Measurements from ENCODE around the gene PHF2.

Gene PHF2

DNA sequence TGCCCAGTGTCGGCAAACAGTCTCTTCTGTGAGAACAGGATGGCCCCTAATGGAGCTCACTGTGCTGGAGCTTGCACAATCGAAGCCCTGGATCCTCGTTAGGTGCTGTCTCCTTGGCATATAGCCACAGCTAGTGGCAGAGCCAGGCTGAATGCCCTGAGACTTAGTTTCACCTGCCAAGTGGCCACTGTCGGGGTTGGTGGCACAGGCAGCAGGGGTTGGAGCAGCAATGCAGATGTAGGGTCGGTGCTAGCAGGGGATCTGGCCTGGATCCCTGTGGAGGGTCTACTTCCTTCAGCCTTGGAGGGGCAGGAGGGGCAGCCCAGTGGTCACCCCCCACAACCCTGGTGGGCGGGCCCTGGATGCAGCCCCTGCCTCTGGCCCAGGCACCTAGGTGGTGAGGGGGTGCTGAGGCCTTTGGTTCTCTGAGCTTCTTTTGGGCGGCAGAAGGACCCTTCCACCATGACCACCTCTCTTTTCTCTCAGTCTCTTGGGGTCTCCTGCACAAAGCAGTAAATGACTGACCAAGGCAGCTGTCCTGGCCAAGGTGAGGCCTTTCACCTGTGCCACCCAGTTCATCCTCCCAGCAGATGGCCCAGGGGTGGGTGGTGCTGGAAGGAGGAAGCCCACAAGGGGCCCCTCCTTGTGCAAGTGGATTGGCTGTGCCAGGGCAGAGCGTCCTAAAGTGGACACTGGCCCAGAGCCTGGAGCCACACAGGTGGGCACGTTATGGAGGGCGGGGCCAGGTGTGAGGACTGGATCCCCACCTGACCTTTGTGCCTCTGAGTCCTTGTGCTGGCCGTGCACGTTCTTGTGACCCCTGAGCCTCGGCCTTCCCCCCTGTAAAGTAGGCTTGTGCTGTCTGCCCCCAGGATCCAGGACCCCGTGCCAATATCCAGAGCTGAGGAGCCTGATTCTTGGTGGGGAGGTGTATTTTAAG lies 44.8 kb downstream of the PHF2 start:
- DNase-seq (ENCODE audit: low read depth, low spot score): no peak
- no peak overlapping the region for H3K27ac ChIP-seq

DNA sequence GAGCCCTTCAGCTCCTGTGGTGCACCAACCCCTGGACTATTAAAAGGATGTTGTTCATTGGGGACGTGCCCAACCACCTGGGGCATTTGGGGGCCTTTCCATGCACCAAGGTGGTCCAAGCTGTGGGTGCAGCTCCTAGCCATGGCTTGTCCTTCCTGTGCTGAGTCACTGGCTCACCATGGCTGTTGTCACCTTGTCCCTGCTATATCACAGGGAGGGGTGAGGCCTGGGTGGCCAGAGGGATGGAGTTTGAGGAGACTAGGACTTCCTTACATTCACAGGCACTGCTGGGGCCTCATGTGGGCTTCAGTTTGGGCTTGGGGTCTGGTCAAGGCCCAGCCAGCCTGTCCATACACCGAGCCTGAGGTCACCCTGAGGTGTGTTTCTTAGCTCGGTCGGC lies 45.5 kb downstream of the PHF2 start:
- H3K27ac ChIP-seq: no peak overlapping the region
- no peak for DNase-seq (ENCODE audit: low read depth, low spot score)

DNA sequence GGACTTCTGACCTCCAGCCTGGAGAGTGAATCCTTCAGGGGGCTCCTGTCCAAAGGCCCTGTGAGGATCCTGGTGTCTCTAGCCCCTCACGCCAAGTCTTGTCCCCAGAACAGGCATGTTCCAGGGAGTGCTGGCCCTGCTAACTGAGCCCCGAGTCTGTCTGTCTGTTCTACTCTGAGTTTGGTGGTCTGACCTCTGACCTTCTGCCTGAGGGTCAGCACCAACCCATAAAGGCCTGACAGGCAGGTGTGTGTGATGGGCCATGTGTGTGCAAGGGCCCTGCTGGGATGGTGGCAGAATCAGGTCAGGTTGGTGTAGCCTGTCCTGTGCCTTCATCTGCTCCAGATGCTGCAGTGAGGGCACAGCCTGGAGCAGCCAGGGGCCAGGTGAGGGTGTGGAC lies 46.3 kb downstream of the PHF2 start:
- no peak for DNase-seq (ENCODE audit: low read depth, low spot score)

DNA sequence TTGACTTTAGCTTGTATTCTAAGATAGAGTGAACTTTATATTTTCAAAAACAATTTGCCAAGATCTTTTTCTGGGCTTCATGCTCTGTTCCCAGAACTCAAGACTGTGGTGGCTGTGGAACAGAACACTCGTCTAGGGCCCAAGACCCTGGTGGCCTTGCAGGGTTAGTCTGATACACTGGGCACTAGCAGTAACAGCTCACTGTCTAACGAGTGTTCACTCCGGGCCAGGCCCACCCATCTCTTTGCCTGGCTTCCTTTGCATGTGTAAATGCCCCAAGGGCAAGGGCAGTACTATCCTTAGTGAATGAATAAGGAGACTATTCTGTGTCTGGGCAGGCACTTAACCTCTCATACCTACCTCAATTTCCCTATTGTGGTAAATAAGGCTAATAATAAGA lies 47.4 kb downstream of the PHF2 start:
- no peak for DNase-seq (ENCODE audit: low read depth, low spot score)
- H3K27ac ChIP-seq: no peak overlapping the region

More for the DNA sequence above, 46.3 kb downstream of the PHF2 start:
- no peak overlapping the region for H3K27ac ChIP-seq

DNA sequence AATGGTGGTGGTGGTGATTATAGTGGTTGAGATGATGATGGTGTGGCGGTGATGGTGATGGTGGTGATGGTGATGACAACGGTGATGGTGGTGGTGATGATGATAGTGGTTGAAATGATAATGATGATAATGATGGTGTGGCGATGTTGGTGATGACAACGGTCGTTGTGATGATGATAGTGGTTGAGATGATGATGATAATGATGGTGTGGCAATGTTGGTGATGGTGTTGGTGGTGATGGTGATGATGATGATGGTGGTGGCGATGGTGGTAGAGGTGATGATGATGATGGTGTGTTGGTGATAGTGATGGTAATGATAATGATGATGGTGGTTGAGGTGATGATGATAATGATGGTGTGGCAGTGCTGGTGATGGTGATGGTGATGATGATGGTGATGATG lies 48.0 kb downstream of the PHF2 start:
- DNase-seq (ENCODE audit: low read depth, low spot score): no peak
- no peak overlapping the region for H3K27ac ChIP-seq

DNA sequence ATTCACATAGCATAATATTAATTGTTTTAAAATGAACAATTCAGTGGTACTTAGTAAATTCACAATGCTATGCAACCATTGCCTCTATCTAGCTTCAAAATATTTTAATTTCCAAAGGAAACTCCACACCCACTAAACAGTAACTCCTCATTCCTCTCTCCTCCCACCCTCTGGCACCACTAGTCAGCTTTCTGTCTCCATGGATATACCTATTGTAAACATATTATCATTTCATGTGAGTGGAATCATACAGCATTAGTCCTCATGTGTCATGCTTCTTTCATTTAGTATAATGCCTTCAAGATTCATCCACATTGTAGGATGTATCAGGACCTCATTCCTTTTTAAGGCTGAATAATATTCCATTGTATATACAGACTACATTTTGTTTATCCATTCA lies 48.6 kb downstream of the PHF2 start:
- H3K27ac ChIP-seq: no peak overlapping the region
- no peak for DNase-seq (ENCODE audit: low read depth, low spot score)

DNA sequence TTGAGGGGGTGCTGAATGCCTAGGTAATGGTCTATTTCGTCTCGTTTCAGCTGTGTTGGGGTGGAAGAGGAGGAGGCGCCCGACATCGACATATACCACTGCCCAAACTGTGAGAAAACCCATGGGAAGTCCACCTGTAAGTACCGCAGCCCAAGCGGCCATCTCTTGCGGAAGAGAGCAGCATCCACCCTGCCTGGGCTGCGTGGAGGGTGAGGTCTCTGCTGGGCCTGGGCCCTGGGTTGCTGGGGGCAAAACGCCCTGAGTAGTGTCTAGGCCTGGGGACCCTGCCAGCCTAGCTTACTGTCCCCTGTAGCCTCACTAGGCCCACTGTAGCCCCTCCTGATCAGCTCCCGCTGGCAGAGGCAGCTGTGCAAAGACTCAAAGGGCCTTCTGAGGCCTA lies 53.5 kb downstream of the PHF2 start:
- no peak overlapping the region for H3K27ac ChIP-seq
- DNase-seq (ENCODE audit: low read depth, low spot score): no peak

DNA sequence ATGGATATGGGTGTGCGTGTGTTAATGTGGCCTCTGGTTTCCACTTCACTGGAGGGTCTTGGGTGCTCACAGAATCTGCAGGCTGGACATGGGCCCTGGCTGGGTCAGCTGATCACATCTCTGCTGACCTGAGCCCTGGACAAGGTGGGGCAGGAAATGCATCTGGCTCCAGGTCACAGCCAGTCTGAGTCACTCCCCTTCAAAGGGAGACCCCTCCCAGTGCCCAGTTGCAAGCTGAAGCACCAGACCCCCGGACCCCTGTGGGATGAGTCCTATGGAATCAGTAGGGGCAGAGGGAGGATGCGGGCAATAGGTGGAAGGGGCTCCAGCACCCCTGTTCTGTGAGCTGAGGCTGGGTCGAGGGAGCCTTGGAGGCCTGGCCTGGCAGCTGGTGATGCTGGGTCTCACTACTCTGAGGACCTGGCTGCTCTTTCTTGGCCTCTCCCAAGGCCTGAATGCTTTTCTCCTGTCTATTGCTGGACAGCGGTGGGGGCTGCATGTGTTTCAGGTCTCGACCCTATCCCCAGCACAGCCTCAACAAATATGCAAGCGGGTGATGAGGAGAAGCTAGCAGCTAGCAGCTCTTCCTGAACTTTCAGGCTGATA lies 54.5 kb downstream of the PHF2 start:
- H3K27ac ChIP-seq: no peak overlapping the region
- DNase-seq (ENCODE audit: low read depth, low spot score): no peak

DNA sequence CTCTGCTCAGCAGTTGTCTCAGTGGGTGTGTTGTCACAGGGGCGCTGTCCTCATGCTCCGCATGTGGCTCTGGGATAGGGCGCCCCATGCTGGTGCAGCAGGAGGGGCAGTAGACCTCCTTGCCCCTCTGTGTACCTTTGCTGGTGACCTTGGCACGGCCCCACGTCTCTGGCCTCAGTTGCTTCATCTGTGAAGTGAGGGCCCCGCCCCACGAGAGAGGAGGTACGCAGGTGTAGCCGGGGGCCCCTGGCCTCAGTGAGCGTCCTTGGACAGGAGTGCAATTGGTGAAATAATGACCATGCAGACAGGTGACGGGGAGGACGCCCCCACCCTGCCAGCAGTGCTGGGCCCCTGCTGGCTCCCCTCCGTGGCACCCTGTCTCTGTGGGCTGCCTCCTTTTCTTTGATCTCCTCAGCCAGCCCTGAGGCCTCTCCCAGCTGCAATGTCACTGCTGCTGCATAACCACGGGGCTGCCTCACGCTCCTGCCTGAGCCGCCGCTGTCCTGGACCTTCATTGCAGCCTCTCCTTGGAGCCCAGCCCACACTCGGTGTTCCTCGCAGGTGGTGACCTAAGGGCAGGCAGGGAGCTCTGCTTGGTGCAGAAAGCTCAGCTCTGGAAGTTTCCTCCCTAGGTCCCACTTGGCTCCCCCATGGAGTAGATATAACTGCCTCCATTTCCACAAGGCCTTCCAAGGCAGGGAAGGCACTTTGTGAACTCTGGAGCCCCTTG lies 57.3 kb downstream of the PHF2 start:
- no peak overlapping the region for H3K27ac ChIP-seq
- no peak for DNase-seq (ENCODE audit: low read depth, low spot score)

DNA sequence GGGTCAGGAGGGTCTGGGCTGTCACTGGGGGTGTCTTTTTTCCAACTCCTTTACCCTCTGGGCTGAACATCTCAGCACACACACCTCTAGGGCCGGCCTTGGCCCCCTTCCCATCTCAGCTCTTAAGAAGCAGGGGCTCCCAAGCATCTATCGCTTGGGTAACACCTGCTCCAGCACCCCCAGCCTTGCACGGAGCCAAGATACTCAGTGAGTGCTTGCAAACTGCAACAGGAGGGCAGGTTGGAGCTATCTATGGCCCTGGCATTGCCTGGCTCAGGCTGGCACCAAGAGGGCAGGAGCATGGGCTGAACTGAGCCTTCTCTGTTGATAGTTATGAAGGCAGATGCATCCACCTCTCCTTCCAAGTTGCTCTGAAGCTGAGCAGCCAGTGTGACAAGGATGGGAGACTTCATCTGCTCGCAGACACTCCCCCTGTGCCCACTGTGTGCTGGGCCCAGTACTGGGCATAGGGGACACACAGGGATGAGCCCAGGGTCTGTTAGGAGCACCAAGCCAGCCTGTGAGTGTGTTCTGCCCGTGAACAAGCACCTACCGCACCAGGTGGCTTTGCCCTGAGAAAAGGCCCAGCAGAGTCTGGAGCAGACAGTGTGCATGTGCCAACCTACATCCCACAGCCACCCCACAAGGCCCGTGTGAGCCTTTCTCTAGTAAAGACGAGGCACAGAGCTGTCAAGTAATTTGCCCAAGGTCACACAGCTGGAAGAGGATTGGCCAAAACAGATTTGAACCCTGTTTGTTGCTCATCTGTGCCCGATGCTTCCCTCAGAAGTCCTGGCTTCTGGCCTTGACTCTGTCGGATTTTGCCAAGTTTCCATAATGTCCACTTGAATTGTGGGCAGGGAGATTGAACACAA lies 58.2 kb downstream of the PHF2 start:
- DNase-seq (ENCODE audit: low read depth, low spot score): no peak
- no peak overlapping the region for H3K27ac ChIP-seq

DNA sequence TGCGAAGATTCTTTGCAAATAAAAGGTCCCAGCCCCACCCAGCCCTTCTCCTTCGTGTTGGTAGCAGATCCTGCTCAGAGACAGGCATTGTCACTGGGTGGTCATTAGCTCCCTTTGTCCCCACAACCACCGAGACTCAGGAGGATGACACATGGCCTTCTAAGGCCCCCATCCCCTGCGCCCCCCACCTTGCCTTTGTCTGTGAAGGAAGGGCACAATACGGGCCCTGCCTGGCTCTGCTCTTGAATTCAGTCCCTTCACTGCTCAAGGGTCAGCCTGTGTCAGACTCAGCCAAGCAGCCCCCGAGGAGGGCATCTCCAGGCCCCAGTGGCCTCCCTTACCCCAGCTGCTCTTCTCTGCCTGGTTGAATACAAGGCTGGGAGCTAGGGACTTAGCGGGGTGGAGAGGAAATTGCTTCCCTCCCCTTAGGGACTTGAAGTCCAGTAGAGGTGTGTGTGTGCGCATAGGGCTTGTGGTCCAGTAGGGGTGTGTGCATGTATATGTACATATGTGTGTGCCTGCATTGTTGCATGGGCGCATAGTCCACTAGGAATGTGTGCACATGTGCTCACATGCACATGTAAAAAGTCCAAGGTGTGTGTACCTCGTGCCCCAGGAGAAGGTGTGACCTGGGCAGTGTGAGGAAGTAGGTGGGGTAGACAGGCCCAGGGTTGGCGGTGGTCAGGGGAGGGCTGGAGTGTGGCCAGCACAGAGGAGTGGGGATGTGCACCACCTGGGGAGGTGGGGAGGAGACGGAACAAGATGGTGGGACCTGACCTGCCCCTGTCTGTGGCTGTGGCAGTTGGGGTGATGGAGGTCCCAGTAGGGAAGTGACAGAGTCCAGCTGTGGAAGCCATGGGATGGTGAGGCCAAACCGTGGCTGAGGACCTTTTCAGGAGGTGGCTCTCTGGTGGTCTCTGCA lies 59.1 kb downstream of the PHF2 start:
- no peak overlapping the region for H3K27ac ChIP-seq
- DNase-seq (ENCODE audit: low read depth, low spot score): no peak

DNA sequence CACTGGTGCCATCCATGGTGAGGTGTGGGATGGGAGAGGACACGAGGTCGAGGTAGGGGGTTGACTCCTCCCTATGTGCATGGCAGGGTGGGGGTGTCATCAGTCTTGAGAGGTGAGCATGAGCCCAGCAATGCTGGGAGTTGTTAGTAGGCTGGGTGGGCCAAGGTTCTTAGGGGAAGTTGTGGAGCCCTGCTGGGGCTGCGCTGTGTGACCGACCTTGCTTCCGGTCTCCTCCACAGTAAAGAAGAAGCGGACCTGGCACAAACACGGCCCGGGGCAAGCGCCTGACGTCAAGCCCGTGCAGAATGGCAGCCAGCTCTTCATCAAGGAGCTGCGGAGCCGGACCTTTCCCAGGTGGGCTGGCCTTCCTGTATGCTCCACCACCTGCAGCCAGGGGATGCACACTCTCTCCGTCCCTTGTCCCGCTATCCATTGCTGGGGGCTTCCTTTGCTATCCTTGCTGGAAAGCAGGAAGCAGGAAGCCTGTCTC lies 59.8 kb downstream of the PHF2 start:
- no peak for DNase-seq (ENCODE audit: low read depth, low spot score)
- no peak overlapping the region for H3K27ac ChIP-seq

DNA sequence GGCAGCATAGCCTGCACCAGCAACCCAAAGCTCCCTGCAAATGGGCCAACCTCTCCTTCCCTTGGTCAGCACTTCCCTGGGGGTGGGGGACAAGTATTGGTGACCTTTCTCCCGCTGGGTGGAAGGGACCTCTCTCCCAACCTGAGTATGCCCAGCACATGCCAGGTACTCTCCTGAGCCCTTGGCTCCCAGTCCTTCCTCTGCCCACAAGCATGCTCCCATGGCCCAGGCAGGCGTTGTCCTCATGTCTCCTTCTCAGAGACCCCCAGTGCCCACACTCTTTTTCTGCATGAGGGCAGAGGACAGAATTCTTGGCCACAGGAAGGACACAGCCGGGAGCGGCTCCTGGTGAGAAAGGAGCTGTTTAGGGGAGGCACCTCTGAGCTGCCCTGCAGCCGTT lies 60.3 kb downstream of the PHF2 start:
- H3K27ac ChIP-seq: no peak overlapping the region

DNA sequence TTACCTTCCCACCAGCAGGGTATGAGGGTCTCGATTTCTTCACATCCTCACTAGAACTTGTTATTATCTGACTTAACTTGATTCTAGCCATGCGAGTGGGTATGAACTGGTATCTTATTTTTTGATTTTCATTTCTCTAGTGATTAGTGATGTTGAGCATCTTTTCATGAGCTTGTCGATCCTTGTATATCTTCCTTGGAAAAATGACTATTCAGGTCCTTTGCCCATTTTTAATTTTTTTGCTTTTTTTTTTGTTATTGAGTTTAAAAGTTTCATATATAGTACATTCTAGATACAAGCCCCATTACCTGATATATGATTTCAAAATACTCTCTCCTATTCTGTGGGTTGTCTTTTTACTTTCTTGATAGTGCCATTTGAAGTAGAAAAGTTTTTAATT lies 61.5 kb downstream of the PHF2 start:
- DNase-seq (ENCODE audit: low read depth, low spot score): no peak
- no peak overlapping the region for H3K27ac ChIP-seq

More for the DNA sequence above, 60.3 kb downstream of the PHF2 start:
- DNase-seq (ENCODE audit: low read depth, low spot score): no peak

DNA sequence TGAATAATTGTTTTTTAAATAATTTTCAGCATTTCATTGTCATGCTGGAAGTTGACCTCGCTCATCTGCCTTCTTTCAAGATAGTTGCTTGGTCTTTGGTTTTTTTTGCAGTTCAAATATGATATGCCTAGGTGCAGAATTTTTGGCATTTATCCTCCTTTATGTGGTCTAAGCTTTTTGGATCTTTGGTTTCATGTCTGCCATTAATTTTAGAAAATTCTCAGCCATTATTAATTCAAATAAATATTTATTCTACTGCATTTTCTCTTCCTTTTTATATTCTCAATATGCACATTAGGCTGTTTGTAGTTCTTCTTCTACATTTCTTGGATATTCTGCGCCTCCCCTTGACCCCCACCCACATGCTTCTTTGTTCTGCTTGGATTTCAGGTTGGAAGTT lies 63.6 kb downstream of the PHF2 start:
- no peak for DNase-seq (ENCODE audit: low read depth, low spot score)

DNA sequence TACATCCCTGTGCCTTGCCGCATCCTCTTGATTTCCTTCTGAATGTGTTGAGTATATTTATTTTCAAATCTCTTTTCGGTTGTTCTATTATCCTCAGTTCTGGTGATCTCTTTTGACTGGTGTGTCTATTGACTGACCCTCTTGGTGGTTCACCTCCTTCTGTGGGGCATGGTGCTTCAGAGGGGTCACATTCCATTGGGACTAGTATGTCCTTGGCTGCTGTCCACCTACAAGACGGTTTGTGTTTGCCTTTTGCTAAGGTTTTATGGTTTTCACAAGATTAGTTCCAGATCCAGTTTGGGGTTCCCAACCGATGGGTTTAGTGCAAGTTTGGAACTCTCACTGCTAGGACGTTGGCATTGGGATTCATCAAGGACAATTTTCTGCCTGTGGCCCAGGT lies 66.6 kb downstream of the PHF2 start:
- H3K27ac ChIP-seq: no peak overlapping the region
- DNase-seq (ENCODE audit: low read depth, low spot score): no peak

More for the DNA sequence above, 63.6 kb downstream of the PHF2 start:
- H3K27ac ChIP-seq: no peak overlapping the region

DNA sequence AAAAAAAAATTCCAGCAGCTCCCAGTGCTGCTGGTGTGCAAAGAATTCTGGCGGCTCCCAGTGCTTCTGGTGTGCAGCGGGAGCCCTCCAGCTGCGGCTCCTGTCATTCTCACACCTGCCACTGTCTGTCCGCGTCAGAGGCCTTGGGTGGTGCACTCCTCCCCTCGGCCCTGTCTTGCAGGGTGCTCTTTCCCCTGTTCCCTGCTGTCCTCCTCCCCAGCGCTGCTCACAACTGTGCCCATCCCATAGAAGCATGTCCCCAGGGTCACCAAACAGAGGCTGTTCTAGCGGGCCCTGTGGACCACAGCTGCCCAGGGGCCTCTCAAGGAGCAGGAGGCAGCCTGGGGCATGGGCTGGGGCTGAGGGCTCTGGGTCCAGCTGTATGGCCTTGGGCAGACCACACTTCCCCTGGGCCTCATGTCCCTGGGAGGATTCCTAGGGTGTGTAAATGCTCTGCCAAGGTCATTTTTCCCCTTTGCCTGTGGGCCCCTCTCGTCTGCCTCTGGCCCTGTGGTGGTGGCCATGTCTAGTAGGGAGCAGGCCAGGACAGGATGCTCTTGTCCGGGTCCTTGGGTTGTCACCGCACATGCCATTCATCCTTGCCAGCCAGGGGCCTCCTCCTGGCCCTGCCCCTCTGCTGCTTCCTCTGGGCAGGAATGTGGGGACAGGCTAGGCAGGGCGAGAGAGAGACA lies 68.2 kb downstream of the PHF2 start:
- no peak overlapping the region for H3K27ac ChIP-seq
- no peak for DNase-seq (ENCODE audit: low read depth, low spot score)

DNA sequence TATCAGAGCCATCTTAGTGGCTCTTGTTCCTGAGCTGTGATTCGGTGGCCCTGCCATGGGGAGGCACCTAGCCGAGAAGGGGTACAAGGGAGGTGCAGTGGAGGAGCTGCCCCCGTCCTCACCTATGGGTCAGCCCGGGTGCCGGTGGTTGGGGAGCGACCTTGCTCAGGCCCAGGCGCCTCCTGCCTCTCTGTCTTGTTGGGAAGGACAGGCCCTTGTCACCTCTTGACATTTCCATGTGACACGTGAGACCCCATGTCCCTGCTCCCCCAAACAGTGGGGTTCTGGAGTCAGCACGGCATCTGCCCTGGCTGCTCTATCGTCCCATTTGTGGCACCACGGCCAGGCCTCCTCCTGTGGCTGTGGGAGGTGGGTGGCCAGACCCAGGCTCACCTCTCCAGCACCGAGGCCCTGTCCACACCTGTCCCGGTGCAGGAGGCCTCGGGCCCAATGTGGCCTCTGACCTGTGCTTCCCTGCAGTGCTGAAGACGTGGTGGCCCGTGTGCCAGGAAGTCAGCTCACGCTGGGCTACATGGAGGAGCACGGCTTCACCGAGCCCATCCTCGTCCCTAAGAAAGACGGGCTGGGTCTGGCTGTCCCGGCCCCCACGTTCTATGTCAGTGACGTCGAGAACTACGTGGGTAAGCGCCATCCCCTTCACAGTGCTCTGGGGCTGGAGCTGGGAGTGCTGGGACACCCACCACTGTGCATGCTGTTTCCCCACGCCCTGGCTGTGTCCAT lies 68.9 kb downstream of the PHF2 start:
- H3K27ac ChIP-seq: no peak overlapping the region
- DNase-seq (ENCODE audit: low read depth, low spot score): no peak

Measured in epithelial cell of prostate (primary cell).